SU-DHL-6 (cell line): ENCODE data around the gene MAP4K3.

Experiments used
- H2AFZ ChIP-seq: fragments of 200-600 bp; sonication (generic); 2 replicates; pipeline ENCODE4 v1.6.1; 2014; ENCODE audit warnings: low read depth, mild to moderate bottlenecking, moderate library complexity, mixed read lengths, antibody characterized with exemption, low read length; ENCODE audit not compliant: severe bottlenecking
- H3F3A ChIP-seq: fragments of 200-600 bp; shearing (Covaris generic); 2 replicates; pipeline ENCODE4 v1.6.0; 2016; ENCODE audit warnings: antibody characterized with exemption, mild to moderate bottlenecking; ENCODE audit not compliant: insufficient read depth
- H3K27ac ChIP-seq: fragments of 200-600 bp; sonication (generic); 2 replicates; pipeline ENCODE4 v1.5.1; 2016; ENCODE audit warnings: low read depth, mild to moderate bottlenecking, low read length, moderate library complexity, mixed read lengths
- H3K27me3 ChIP-seq: fragments of 200-600 bp; sonication (generic), shearing (Covaris generic); 2 replicates; pipeline ENCODE4 v1.6.0; 2014; ENCODE audit warnings: mild to moderate bottlenecking, low read length
- H3K36me3 ChIP-seq: fragments of 200-600 bp; sonication (generic); 2 replicates; pipeline ENCODE4 v1.6.1; 2014; ENCODE audit warnings: mild to moderate bottlenecking, low read length, mixed read lengths
- H3K4me2 ChIP-seq: fragments of 300-600, 200-600 bp; shearing (Covaris generic), sonication (generic); 2 replicates; pipeline ENCODE4 v1.6.0; 2014; ENCODE audit warnings: low read length, low read depth, mild to moderate bottlenecking; ENCODE audit not compliant: poor library complexity, severe bottlenecking
- H3K4me3 ChIP-seq: fragments of 200-600 bp; sonication (generic); 2 replicates; pipeline ENCODE4 v1.5.1; 2014; ENCODE audit warnings: antibody characterized with exemption, low read length, mild to moderate bottlenecking, mixed read lengths; ENCODE audit not compliant: insufficient read depth, poor library complexity, severe bottlenecking
- H3K79me2 ChIP-seq: fragments of 200-600 bp; sonication (generic); 2 replicates; pipeline ENCODE4 v1.6.1; 2014; ENCODE audit warnings: mild to moderate bottlenecking, low read length, moderate library complexity; ENCODE audit not compliant: insufficient read depth
- H3K9ac ChIP-seq: fragments of 200-600 bp; sonication (generic); 2 replicates; pipeline ENCODE4 v1.7.0; 2014; ENCODE audit warnings: mild to moderate bottlenecking, low read length
- H3K9me2 ChIP-seq: fragments of 200-600 bp; sonication (generic); replicated peaks from 2 replicates; pipeline ENCODE4 v1.6.1; 2014; ENCODE audit warnings: low read length; ENCODE audit not compliant: insufficient read depth
- H3K9me3 ChIP-seq: fragments of 200-600 bp; sonication (generic); 2 replicates; pipeline ENCODE4 v1.6.1; 2014; ENCODE audit warnings: low read length, mixed read lengths; ENCODE audit not compliant: insufficient read depth
- H4K20me1 ChIP-seq: fragments of 200-600 bp; sonication (generic); 2 replicates; pipeline ENCODE4 v1.6.1; 2014; ENCODE audit warnings: low read depth, mild to moderate bottlenecking, antibody characterized with exemption, low read length, moderate library complexity, mixed read lengths
- EZH2phosphoT487 ChIP-seq: fragments of 200-600 bp; sonication (generic), shearing (Covaris generic); conservative IDR thresholded peaks from 2 replicates; pipeline ENCODE4 v1.6.1; 2018; ENCODE audit warnings: mild to moderate bottlenecking, antibody characterized with exemption, low read length, moderate library complexity, mixed read lengths
- TF ChIP-seq, protein P1 (sequence below): fragments of 200-600 bp; sonication (generic); IDR thresholded peaks from one replicate; pipeline ENCODE4 v1.5.1; 2017; ENCODE audit warnings: antibody characterized with exemption, mild to moderate bottlenecking, low read length, moderate library complexity; ENCODE audit not compliant: insufficient read depth, poor library complexity, severe bottlenecking

MAP4K3 gene

DNA sequence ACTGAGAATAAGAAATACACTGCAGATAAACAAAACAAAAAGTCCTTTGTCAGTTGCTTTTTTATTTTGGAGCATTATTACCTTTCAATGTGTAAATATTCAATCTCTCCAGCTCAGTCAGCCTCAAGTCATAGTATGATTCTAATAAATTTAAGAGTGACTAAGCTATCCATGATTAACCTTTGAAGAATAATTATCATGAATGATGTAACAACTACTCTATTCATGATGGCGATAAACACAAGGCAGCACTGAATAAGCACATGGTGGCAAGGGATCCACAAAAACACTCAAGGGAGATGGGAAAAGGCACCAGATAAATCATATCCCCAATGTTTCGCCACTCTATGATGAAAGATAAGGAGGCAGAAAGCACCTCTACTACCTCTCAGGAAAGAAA is 67.0 kb downstream of the MAP4K3 start:
- Histone ChIP-seq H3K9ac (no peak overlapping the region), H4K20me1 (no peaks in the 10 kb centered on the region), H3K27me3 (no peaks in the 10 kb centered on the region), H3K4me2 (no peak overlapping the region), H3K9me3 (no peaks in the 10 kb centered on the region; the same call in 1 of the 2 replicates), H2AFZ (no peak overlapping the region), H3K36me3 (no peaks in the 10 kb centered on the region), H3K4me3 (no peak overlapping the region), H3K79me2 (no peaks in the 10 kb centered on the region), H3F3A (no peaks in the 10 kb centered on the region), H3K9me2 (no peaks in the 10 kb centered on the region), H3K27ac (no peak overlapping the region)
- TF ChIP-seq, protein P1, sequence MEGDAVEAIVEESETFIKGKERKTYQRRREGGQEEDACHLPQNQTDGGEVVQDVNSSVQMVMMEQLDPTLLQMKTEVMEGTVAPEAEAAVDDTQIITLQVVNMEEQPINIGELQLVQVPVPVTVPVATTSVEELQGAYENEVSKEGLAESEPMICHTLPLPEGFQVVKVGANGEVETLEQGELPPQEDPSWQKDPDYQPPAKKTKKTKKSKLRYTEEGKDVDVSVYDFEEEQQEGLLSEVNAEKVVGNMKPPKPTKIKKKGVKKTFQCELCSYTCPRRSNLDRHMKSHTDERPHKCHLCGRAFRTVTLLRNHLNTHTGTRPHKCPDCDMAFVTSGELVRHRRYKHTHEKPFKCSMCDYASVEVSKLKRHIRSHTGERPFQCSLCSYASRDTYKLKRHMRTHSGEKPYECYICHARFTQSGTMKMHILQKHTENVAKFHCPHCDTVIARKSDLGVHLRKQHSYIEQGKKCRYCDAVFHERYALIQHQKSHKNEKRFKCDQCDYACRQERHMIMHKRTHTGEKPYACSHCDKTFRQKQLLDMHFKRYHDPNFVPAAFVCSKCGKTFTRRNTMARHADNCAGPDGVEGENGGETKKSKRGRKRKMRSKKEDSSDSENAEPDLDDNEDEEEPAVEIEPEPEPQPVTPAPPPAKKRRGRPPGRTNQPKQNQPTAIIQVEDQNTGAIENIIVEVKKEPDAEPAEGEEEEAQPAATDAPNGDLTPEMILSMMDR = no peak
- no peak for TF ChIP-seq EZH2phosphoT487

DNA sequence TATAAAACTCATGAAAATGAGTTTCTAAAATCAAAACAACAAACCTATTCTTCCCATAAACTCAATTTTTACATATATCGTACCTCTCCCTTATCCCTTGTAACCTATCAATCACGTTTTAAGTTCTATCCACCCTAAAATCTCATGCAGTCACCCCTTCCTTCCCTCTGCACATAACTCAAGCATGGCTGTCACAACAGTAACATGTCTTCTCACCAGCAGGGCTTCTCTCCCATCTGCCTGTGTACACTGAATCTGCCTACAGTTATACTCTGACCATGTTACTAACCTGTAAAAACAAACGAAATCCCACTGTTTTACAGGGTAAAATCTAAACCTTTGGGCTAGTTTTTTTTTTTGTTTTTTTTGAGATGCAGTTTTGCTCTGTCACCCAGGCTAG is 68.2 kb downstream of the MAP4K3 start:
- no peaks in the 10 kb centered on the region; the same call in 1 of the 2 replicates for H3K9me3 ChIP-seq
- no peaks in the 10 kb centered on the region for H3K79me2 ChIP-seq
- no peaks in the 10 kb centered on the region for H3K27me3 ChIP-seq
- H3K36me3 ChIP-seq = no peaks in the 10 kb centered on the region
- no peak overlapping the region for H2AFZ ChIP-seq
- H3K4me3 ChIP-seq = no peak overlapping the region
- no peaks in the 10 kb centered on the region for H3F3A ChIP-seq
- no peak for TF ChIP-seq EZH2phosphoT487
- TF ChIP-seq, protein P1 = no peak
- H3K9ac ChIP-seq = no peak overlapping the region
- no peaks in the 10 kb centered on the region for H4K20me1 ChIP-seq
- no peaks in the 10 kb centered on the region for H3K9me2 ChIP-seq
- H3K27ac ChIP-seq = no peak overlapping the region
- no peak overlapping the region for H3K4me2 ChIP-seq

DNA sequence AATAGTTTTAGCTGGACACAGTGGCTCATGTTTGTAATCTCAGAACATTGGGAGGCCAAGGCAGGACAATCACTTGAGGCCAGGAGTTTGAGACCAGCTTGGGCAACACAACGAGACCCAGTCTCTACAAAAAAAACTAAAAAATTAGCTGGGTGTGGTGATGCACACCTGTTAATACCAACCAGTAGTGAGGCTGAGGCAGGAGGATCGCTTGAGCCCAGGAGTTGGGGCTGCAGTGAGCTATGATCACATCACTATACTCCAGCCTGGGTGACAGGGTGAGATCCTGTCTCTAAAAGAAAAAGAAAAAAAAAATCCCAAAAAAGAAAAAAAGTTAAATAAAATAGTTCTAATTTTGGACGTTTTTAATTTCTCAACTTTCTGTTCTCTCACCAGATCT is 68.7 kb downstream of the MAP4K3 start:
- Histone ChIP-seq H3K4me3 (no peak overlapping the region), H2AFZ (no peak overlapping the region), H3K79me2 (no peaks in the 10 kb centered on the region), H4K20me1 (no peaks in the 10 kb centered on the region), H3K9me2 (no peaks in the 10 kb centered on the region), H3F3A (no peaks in the 10 kb centered on the region), H3K9ac (no peak overlapping the region), H3K9me3 (no peaks in the 10 kb centered on the region), H3K4me2 (no peak overlapping the region), H3K27ac (no peak overlapping the region), H3K27me3 (no peaks in the 10 kb centered on the region), H3K36me3 (no peaks in the 10 kb centered on the region)
- TF ChIP-seq, protein P1 = no peak
- TF ChIP-seq EZH2phosphoT487 = no peak
